ENCODE data around the gene RNF169.

- no peak for TF ChIP-seq USF2 (CRISPR knock-in tag; IDR thresholded peaks at IDR 0.05)
- no peak for TF ChIP-seq YBX1 (IDR thresholded peaks at IDR 0.05)
- no peak for TF ChIP-seq CTCF (IDR thresholded peaks at IDR 0.05 in 2 of 3, conservative IDR thresholded peaks at IDR 0.05 in 1 of 3; ENCODE audit: insufficient read depth in 2 of 3, low read depth in 1 of 3, low read length in 3 of 3)
- no peak for TF ChIP-seq ZNF830 (CRISPR knock-in tag; IDR thresholded peaks at IDR 0.05)
- no peak for TF ChIP-seq RNF2 (IDR thresholded peaks at IDR 0.05)
- TF ChIP-seq ZNF133 (CRISPR knock-in tag; IDR thresholded peaks at IDR 0.05), result no peak
Observed at GRCh38 chr11:74742070-74742469, 6.6 kb upstream of the RNF169 start.

All from K562 (cell line).